Colonic mucosa (tissue), 4 donors: ENCODE results near the gene HOXC9. TPM values are rescaled to one million over a fixed set of nuclear protein-coding genes. Genes with fewer than 3 reads are reported as not detected.

ENCODE experiments used
- DNase-seq: peaks from one replicate; pipeline ENCODE4 v3.0.0-alpha.2; 2020
- H3K27ac ChIP-seq: fragments of 200-600 bp; one replicate; pipeline ENCODE4 v1.8.0; 2021
- H3K27me3 ChIP-seq: fragments of 200-600 bp; one replicate; pipeline ENCODE4 v1.8.0; 2021
- H3K36me3 ChIP-seq: fragments of 200-600 bp; one replicate; pipeline ENCODE4 v1.8.0; 2021
- H3K4me1 ChIP-seq: fragments of 200-600 bp; one replicate; pipeline ENCODE4 v1.8.0; 2021; ENCODE audit warnings: mild to moderate bottlenecking
- H3K4me3 ChIP-seq: fragments of 200-600 bp; one replicate; pipeline ENCODE4 v1.8.0; 2021
- H3K9ac ChIP-seq, 2 donors: one replicate each; pipeline ENCODE4 v1.7.0; 2013; ENCODE audit warnings: control low read depth in 2 of 2, low read depth in 2 of 2, low read length in 2 of 2
- H3K9me3 ChIP-seq: fragments of 200-600 bp; one replicate; pipeline ENCODE4 v1.8.0; 2021
- intact Hi-C: fragments of 100-400 bp; cut with DNase I; formaldehyde crosslinking; loops from one replicate; pipeline ENCODE4 v1.14.1; 2022
- total RNA-seq, 2 donors: library from RNA; stranded (reverse); fragmentation: NEBNext Ultra II Directional in 1 of 2; extraction: Animal tissue kit (Norgen Biotek cat#: 25700) in 1 of 2; gene quantifications; one replicate each; pipeline ENCODE4 v1.2.1, GENCODE V29; 2021
- TF ChIP-seq, protein P1 (sequence below): fragments of 200-600 bp; IDR thresholded peaks from one replicate; pipeline ENCODE4 v1.8.0; 2022; ENCODE audit warnings: antibody characterized with exemption, mild to moderate bottlenecking
- donor health status: healthy.
- donor health status: DM: no; HTN: no; CAD: no.
- donor health status: DM: no; HTN: no; CAD: no.

Gene HOXC9
- total RNA-seq, 2 donors from 2014 or later = not detected

DNA sequence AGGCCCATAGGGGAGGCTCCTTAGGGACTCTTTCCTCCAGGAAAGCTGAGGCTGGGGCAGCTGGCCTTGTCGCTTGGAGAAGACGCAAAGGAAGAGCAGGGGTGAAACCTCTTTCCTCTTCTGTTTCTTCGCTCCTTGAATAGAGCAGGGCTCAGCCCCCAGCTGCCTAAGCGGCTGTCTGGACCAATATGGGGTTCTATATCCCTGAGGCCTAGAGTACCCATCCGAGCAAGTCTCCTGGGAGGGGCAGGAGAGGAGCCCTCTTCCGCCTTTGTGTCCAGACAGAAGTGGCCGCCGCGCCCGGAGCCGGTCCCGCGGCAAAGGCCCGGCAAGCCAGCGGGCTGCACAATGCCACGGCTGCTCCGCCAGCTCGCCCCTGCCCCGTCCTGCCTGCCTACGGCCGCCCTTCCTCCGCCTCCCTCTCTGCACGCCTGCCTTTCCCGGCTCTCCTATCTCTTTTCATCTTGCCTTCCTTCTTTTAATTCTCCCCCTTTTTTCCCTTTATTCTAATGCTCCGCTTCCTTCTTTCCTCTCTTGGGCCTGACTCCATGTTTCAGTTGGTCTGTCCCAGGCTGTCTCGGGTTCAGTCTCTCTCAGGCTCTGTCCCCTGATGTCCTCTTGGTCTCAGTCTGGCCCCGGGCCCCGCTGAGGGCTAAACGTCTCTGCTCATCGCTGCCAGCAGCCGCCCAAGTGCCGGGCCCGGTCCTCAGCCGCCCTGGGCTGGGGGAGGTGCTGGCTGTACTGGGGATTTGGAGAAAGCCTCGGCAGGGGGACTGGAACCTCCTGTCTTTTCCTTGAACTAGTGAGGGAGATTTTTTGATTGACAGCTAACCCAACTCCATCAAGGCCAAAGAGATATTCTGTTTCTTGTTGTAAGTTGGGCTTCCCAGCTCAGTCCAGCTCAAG lies 2.5 kb upstream of the HOXC9 start:
- peaks cover 9% of the 10 kb centered on the region for H3K4me1 ChIP-seq
- H3K4me3 ChIP-seq = no peak overlapping the region
- TF ChIP-seq, protein P1, sequence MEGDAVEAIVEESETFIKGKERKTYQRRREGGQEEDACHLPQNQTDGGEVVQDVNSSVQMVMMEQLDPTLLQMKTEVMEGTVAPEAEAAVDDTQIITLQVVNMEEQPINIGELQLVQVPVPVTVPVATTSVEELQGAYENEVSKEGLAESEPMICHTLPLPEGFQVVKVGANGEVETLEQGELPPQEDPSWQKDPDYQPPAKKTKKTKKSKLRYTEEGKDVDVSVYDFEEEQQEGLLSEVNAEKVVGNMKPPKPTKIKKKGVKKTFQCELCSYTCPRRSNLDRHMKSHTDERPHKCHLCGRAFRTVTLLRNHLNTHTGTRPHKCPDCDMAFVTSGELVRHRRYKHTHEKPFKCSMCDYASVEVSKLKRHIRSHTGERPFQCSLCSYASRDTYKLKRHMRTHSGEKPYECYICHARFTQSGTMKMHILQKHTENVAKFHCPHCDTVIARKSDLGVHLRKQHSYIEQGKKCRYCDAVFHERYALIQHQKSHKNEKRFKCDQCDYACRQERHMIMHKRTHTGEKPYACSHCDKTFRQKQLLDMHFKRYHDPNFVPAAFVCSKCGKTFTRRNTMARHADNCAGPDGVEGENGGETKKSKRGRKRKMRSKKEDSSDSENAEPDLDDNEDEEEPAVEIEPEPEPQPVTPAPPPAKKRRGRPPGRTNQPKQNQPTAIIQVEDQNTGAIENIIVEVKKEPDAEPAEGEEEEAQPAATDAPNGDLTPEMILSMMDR = no peak
- peaks cover 100% of the 10 kb centered on the region for H3K27me3 ChIP-seq
- no peak for DNase-seq
- H3K9me3 ChIP-seq = no peaks in the 10 kb centered on the region
- no peak overlapping the region for H3K27ac ChIP-seq
- intact Hi-C loops = no loop called here
- no peak overlapping the region for H3K9ac ChIP-seq
- H3K36me3 ChIP-seq = no peaks in the 10 kb centered on the region

DNA sequence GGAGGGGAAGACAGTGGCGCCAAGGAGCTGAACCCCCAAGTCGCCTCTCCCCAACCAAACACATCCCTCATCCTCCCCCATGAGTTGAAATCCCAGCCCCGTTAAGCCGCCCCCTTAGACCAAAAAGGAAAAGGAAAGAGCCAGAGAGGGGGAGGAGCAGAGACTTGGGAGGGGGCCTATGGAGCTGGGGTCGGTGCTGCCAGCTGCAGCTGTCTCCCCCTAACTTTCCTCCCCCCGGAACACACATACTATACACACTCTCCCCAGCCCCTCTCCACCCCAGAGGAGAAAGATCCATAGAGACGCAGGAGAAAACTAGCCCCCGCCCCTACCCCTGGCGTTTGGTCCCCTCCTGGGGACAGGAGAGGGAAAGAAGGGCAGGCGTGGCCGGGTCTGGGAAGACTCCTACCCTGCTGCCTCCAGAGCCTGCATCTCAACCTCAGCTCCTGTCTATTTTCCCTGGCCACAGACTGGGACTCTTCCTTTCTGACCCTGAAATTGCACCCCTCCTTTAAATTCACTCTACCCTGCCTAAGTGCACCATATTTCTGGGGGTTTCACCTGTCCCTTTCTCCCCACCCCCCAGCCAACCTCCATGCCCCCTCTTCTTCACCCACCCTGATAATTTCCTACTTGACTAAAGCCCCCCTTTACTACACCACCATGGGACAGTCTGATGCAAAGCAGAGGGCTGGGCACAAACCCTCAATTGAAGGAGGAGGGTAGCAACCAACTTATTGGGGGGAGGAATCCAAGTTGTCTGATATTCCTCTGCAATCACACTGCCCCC lies 1.7 kb upstream of the HOXC9 start:
- Histone ChIP-seq H3K36me3 (no peaks in the 10 kb centered on the region), H3K4me3 (no peak overlapping the region), H3K9ac (no peak overlapping the region), H3K9me3 (no peaks in the 10 kb centered on the region), H3K27me3 (peaks cover 100% of the 10 kb centered on the region), H3K27ac (no peak overlapping the region), H3K4me1 (peaks cover 9% of the 10 kb centered on the region)
- TF ChIP-seq, protein P1 = no peak
- no peak for DNase-seq
- intact Hi-C loops = no loop called here

DNA sequence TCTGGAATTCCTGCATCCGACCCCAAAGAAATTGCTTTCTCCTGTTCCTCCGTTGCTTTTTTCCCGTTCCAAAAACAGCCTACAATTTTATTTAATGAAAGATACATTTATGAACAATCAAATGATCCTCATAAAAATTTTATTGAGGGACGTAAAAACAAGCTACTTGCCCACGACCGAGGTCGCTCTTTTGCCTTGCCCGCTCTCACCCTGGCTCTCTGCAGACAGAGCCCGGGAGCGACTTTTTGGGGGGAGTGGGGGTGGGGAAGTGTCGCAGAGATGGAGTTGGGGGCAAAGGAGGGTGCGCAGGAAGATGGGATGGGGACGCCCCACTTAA lies 1.1 kb upstream of the HOXC9 start:
- Histone ChIP-seq H3K9ac (no peak overlapping the region), H3K4me1 (peaks cover 9% of the 10 kb centered on the region), H3K36me3 (no peaks in the 10 kb centered on the region), H3K27me3 (peaks cover 100% of the 10 kb centered on the region), H3K27ac (no peak overlapping the region), H3K4me3 (no peak overlapping the region), H3K9me3 (no peaks in the 10 kb centered on the region)
- TF ChIP-seq, protein P1 = no peak
- intact Hi-C loops = no loop called here
- no peak for DNase-seq

DNA sequence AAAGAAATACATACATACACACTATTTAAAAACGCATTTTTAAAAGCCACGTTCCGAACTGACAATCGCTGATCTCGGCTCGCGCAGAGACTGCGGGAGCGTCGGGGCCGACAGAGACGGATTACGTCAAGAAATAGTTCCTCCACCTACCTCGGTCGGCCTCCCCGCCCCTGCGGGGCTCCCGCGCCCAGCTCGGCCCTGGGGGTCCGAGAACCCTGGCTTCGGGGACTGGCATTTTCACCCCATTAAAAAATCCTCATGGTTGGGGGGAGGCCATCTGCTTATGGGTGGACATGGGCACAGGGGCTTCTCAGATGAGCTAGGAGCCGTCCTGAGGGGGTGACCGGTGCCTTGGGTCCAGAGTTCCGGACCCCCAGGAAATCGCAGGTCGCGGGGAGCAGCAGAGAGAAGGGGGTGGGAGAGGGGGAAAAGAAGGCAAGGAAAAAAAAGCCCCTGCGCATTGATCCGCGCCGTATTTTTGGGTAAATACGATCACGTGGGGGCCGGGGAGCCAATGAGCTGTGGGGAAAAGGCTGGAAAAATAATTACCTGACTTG lies 324 bp upstream of the HOXC9 start:
- no peaks in the 10 kb centered on the region for H3K9me3 ChIP-seq
- TF ChIP-seq, protein P1 = no peak
- H3K36me3 ChIP-seq = no peaks in the 10 kb centered on the region
- peaks cover 9% of the 10 kb centered on the region for H3K4me1 ChIP-seq
- H3K27me3 ChIP-seq = peaks cover 100% of the 10 kb centered on the region
- no peak for DNase-seq
- no peak overlapping the region for H3K4me3 ChIP-seq
- peak overlapping the region in 1 of 2 donors; percentile 35 for H3K9ac ChIP-seq
- H3K27ac ChIP-seq = no peak overlapping the region
- intact Hi-C loops = loop anchor here (10.0 kb wide), 1 partner anchor 355 kb away; no protein-coding TSS in a partner anchor
